GM12878 (cell line): Measurements from ENCODE around the gene PTPRF. TPM values are rescaled to one million over a fixed set of nuclear protein-coding genes. Genes with fewer than 3 reads are reported as not detected.

Source experiments
- ATAC-seq: fragments of 200-7000 bp; cut with Tn5 transposase; 3 replicates; pipeline ENCODE4 v1.9.1; 2020; ENCODE audit warnings: mild to moderate bottlenecking, moderate library complexity
- BruUV-seq: library from RNA; stranded (reverse); fragments of 400-500 nt; replicated peaks from 2 replicates; lab custom pipeline; 2021; lab: Mats Ljungman, UMichigan
- CTCF ChIA-PET: fragments of 300-600 bp; sonication (Branson Sonifier 250); formaldehyde crosslinking; extraction: SDS; loops from one replicate; lab custom pipeline; 2021; ENCODE audit warnings: inconsistent platforms; lab: Yijun Ruan, JAX
- POLR2A ChIA-PET: fragments of 350-600 bp; formaldehyde crosslinking; extraction: SDS; loops from one replicate; lab custom pipeline; 2021; ENCODE audit warnings: inconsistent platforms; lab: Charles Lee
- RAD21 ChIA-PET: fragments of 300-600 bp; sonication (Branson Sonifier 250); formaldehyde crosslinking; loops from one replicate; lab custom pipeline; 2023; ENCODE audit warnings: antibody characterized with exemption; ENCODE audit not compliant: unreplicated experiment; lab: Charles Lee
- SMC1A ChIA-PET: fragments of 300-600 bp; sonication (Branson Sonifier 250); formaldehyde crosslinking; loops from one replicate; lab custom pipeline; 2023; ENCODE audit not compliant: unreplicated experiment, uncharacterized antibody; lab: Charles Lee
- DNase-seq: peaks from one replicate; pipeline ENCODE4 v3.0.0-alpha.2; 2011; ENCODE audit warnings: low read depth, low spot score
- FAIRE-seq: peaks from 3 replicates; lab custom pipeline; 2011; peaks lifted over from hg19 to GRCh38; lab: Jason Lieb, UNC
- H2AFZ ChIP-seq: 2 replicates; pipeline ENCODE4 v1.6.0; 2011; ENCODE audit warnings: low read depth, low read length, control low read depth; ENCODE audit not compliant: control insufficient read depth
- H3K27ac ChIP-seq: 2 replicates; pipeline ENCODE4 v1.5.1; 2011; ENCODE audit warnings: control low read depth; ENCODE audit not compliant: control insufficient read depth, insufficient read depth
- H3K27me3 ChIP-seq, 2 experiments: replicated peaks in 1 of 2; 2 replicates each; pipeline versions ENCODE4 v1.6.0 to v1.6.1; 2011; ENCODE audit warnings: low read length in 1 of 2; ENCODE audit not compliant: control insufficient read depth in 2 of 2, insufficient read depth in 2 of 2
- H3K36me3 ChIP-seq, 2 experiments: 2 replicates each; pipeline ENCODE4 v1.5.1; 2011; ENCODE audit warnings: low read length in 1 of 2; ENCODE audit not compliant: control insufficient read depth in 2 of 2, insufficient read depth in 2 of 2
- H3K4me1 ChIP-seq: 2 replicates; pipeline ENCODE4 v1.6.1; 2011; ENCODE audit warnings: mild to moderate bottlenecking, low read length, moderate library complexity, mixed read lengths; ENCODE audit not compliant: control insufficient read depth, insufficient read depth
- H3K4me2 ChIP-seq: 2 replicates; pipeline ENCODE4 v1.6.0; 2011; ENCODE audit warnings: control low read depth; ENCODE audit not compliant: control insufficient read depth, insufficient read depth
- H3K4me3 ChIP-seq: fragments of 200-600 bp; sonication (generic); 2 replicates; pipeline ENCODE4 v1.5.1; 2016
- H3K79me2 ChIP-seq: 2 replicates; pipeline ENCODE4 v1.6.0; 2011; ENCODE audit warnings: low read length; ENCODE audit not compliant: control insufficient read depth, insufficient read depth
- H3K9ac ChIP-seq: 2 replicates; pipeline ENCODE4 v1.8.0; 2011; ENCODE audit warnings: low read length, control low read depth, mixed read lengths; ENCODE audit not compliant: control insufficient read depth, insufficient read depth
- H3K9me3 ChIP-seq: replicated peaks from 3 replicates; pipeline ENCODE4 v1.5.1; 2011; ENCODE audit warnings: mild to moderate bottlenecking, low read length; ENCODE audit not compliant: control insufficient read depth, insufficient read depth
- H4K20me1 ChIP-seq: 2 replicates; pipeline ENCODE4 v1.6.0; 2011; ENCODE audit not compliant: control insufficient read depth, insufficient read depth
- CEBPB ChIP-seq, 2 experiments: fragments of 150-350 bp in 1 of 2; IDR thresholded peaks; 2 replicates each; pipeline ENCODE4 v1.6.1; 2012 to 2014; ENCODE audit warnings: low read depth in 2 of 2, low read length in 2 of 2, borderline replicate concordance in 1 of 2, inconsistent platforms in 1 of 2
- DPF2 ChIP-seq: fragments of 450-650 bp; IDR thresholded peaks from 2 replicates; pipeline ENCODE4 v1.6.1; 2017; ENCODE audit warnings: mild to moderate bottlenecking
- EP300 ChIP-seq, 2 experiments: fragments of 150-350 bp in 1 of 2; IDR thresholded peaks; 2 replicates each; pipeline ENCODE4 v1.6.1; 2011 to 2012; ENCODE audit warnings: low read depth in 2 of 2, low read length in 2 of 2, borderline replicate concordance in 1 of 2, improper control_type of control experiment in 1 of 2, inconsistent platforms in 1 of 2; ENCODE audit not compliant: control insufficient read depth in 1 of 2
- HDAC2 ChIP-seq: fragments of 200-600 bp; sonication (generic); IDR thresholded peaks from 2 replicates; pipeline ENCODE4 v1.6.1; 2017
- IKZF1 ChIP-seq: fragments of 450-650 bp; conservative IDR thresholded peaks from 2 replicates; pipeline ENCODE4 v1.6.1; 2017; ENCODE audit warnings: antibody characterized with exemption, mild to moderate bottlenecking
- NFYA ChIP-seq: IDR thresholded peaks from 2 replicates; pipeline ENCODE4 v1.6.1; 2011; ENCODE audit warnings: low read depth, mild to moderate bottlenecking, low read length, improper control_type of control experiment, borderline replicate concordance
- SREBF1 ChIP-seq: IDR thresholded peaks from 2 replicates; pipeline ENCODE4 v1.6.1; 2012; ENCODE audit warnings: mild to moderate bottlenecking, low read length
- SREBF2 ChIP-seq: IDR thresholded peaks from 2 replicates; pipeline ENCODE4 v1.6.1; 2012; ENCODE audit warnings: mild to moderate bottlenecking, low read length
- ZNF217 ChIP-seq: fragments of 450-650 bp; IDR thresholded peaks from 2 replicates; pipeline ENCODE4 v1.6.1; 2017; ENCODE audit warnings: antibody characterized with exemption, mild to moderate bottlenecking
- WGBS: methylation state at CpG from one replicate; pipeline ENCODE4 v1.1.6; 2016; ENCODE audit warnings: low lambda C conversion rate; ENCODE audit not compliant: insufficient replicate concordance, insufficient coverage; ENCODE audit errors: missing lambda C conversion rate; 5-methylcytosine and 5-hydroxymethylcytosine counted together
- in situ Hi-C: fragments of 300-500 bp; cut with MboI; formaldehyde crosslinking; loops from 9 replicates; pipeline ENCODE4 v1.14.3; 2018; ENCODE audit warnings: mixed read lengths
- intact Hi-C: fragments of 100-400 bp; cut with micrococcal nuclease; formaldehyde crosslinking; loops from one replicate; pipeline ENCODE4 v1.14.2; 2022; ENCODE audit not compliant: unreplicated experiment
- polyA plus RNA-seq, 11 experiments: library from polyadenylated mRNA; depleted of rRNA in 4 of 11; unstranded in 6 of 11; stranded (reverse) in 5 of 11; fragments of >200 nt; fragmentation: Nextera tagmentation in 4 of 11; fragmentation: Illumina TruSeq in 1 of 11; extraction: Ambion mirVana in 4 of 11; extraction: Trizol in 1 of 11; gene quantifications; 1 replicate in 1 of 11; 2 replicates in 10 of 11; pipeline versions ENCODE4 v1.2.1 to v1.2.3, GENCODE V29; 2011 to 2016; ENCODE audit warnings: inconsistent platforms in 2 of 11, missing spikeins in 2 of 11, low read depth in 1 of 11
- total RNA-seq, 4 experiments: library from RNA; depleted of rRNA in 3 of 4; stranded (reverse); fragments of >200 nt in 3 of 4; fragmentation: Illumina TruSeq in 1 of 4; extraction: Trizol in 1 of 4; gene quantifications; 2 replicates each; pipeline versions ENCODE4 v1.2.1 to v1.2.3, GENCODE V29; 2013 to 2021
- TF ChIP-seq, protein P1 (sequence below): IDR thresholded peaks from 2 replicates; pipeline ENCODE4 v1.6.1; 2012; ENCODE audit warnings: low read length, inconsistent platforms
- TF ChIP-seq, protein P2 (sequence below): IDR thresholded peaks from 2 replicates; pipeline ENCODE4 v1.6.1; 2011; ENCODE audit warnings: low read depth, mild to moderate bottlenecking, low read length, moderate library complexity, borderline replicate concordance; ENCODE audit errors: extremely low read depth

PTPRF gene
- total and polyA plus RNA-seq, 10 of the 15 experiments (the other 5 are each of a cell fraction or from before 2014, with no cell fraction given) = 0.04 to 2.6 (median 0.32) TPM

DNA sequence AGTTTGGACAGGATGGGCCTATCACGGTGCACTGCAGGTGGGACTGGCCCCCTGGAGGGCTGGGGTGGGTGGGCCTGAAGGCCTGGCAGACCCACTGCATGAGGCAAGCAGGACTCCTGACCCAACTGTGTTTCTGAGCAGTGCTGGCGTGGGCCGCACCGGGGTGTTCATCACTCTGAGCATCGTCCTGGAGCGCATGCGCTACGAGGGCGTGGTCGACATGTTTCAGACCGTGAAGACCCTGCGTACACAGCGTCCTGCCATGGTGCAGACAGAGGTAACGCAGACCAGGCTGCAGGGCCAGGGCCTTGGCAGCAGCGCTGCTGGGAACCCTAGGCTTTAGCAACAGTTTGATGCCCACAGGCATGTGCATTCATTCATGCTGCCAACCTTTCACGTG lies 90.3 kb downstream of the PTPRF start:
- DNase-seq = no peak
- no peak for FAIRE-seq
- no TSS peak for BruUV-seq
- intact Hi-C loops = no loop called here
- WGBS = 48% methylated on average over 16 of the region's 16 CpGs
- Histone ChIP-seq H3K4me2 (no peak overlapping the region), H4K20me1 (no peaks in the 10 kb centered on the region), H3K36me3 (no peaks in the 10 kb centered on the region), H3K9me3 (no peaks in the 10 kb centered on the region), H3K27ac (no peak overlapping the region), H3K4me1 (no peaks in the 10 kb centered on the region), H2AFZ (no peak overlapping the region), H3K9ac (no peak overlapping the region), H3K27me3 (no peaks in the 10 kb centered on the region; a peak in 3 of 4 replicates), H3K4me3 (no peak overlapping the region), H3K79me2 (no peaks in the 10 kb centered on the region)
- TF ChIP-seq, protein P1, sequence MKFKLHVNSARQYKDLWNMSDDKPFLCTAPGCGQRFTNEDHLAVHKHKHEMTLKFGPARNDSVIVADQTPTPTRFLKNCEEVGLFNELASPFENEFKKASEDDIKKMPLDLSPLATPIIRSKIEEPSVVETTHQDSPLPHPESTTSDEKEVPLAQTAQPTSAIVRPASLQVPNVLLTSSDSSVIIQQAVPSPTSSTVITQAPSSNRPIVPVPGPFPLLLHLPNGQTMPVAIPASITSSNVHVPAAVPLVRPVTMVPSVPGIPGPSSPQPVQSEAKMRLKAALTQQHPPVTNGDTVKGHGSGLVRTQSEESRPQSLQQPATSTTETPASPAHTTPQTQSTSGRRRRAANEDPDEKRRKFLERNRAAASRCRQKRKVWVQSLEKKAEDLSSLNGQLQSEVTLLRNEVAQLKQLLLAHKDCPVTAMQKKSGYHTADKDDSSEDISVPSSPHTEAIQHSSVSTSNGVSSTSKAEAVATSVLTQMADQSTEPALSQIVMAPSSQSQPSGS = no peak
- TF ChIP-seq NFYA = no peak
- no peak for TF ChIP-seq SREBF1
- TF ChIP-seq, protein P2, sequence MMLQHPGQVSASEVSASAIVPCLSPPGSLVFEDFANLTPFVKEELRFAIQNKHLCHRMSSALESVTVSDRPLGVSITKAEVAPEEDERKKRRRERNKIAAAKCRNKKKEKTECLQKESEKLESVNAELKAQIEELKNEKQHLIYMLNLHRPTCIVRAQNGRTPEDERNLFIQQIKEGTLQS = no peak
- TF ChIP-seq DPF2 = no peak
- no peak for TF ChIP-seq IKZF1
- TF ChIP-seq SREBF2 = no peak
- TF ChIP-seq HDAC2 = no peak
- TF ChIP-seq CEBPB (IDR thresholded peaks at IDR 0.05; ENCODE audit: borderline replicate concordance in 1 of 2, low read depth in 2 of 2, low read length in 2 of 2) = no peak
- no peak for TF ChIP-seq ZNF217
- no peak for TF ChIP-seq EP300 (IDR thresholded peaks at IDR 0.05; ENCODE audit: borderline replicate concordance in 1 of 2, control insufficient read depth in 1 of 2, low read depth in 2 of 2, low read length in 2 of 2)
- ChIA-PET CTCF (no interaction called here), POLR2A (no interaction called here), SMC1A (no interaction called here), RAD21 (no interaction called here)
- in situ Hi-C loops = no loop called here
- no peak for ATAC-seq
